Bronchial epithelial cell (primary cell): Measurements from ENCODE around the gene SNAP25. TPM values are rescaled to one million over a fixed set of nuclear protein-coding genes. Genes with fewer than 3 reads are reported as not detected.

Experiments
- DNase-seq: peaks from one replicate; pipeline ENCODE4 v3.0.0-alpha.2; 2010; ENCODE audit warnings: low read depth
- FAIRE-seq: peaks from 2 replicates; lab custom pipeline; 2011; peaks lifted over from hg19 to GRCh38; lab: Jason Lieb, UNC
- H3K27me3 ChIP-seq: 2 replicates; pipeline ENCODE4 v1.5.1; 2011; ENCODE audit warnings: low read length; ENCODE audit not compliant: control insufficient read depth, insufficient read depth
- H3K36me3 ChIP-seq: 2 replicates; pipeline ENCODE4 v1.5.1; 2011; ENCODE audit warnings: low read length; ENCODE audit not compliant: control insufficient read depth, insufficient read depth
- H3K4me3 ChIP-seq: 2 replicates; pipeline ENCODE4 v1.5.1; 2011; ENCODE audit warnings: mild to moderate bottlenecking, low read depth, low read length, control low read depth
- CTCF ChIP-seq: IDR thresholded peaks from 2 replicates; pipeline ENCODE4 v1.5.1; 2011; ENCODE audit warnings: mild to moderate bottlenecking, moderate library complexity, low read length, control low read depth, inconsistent platforms; ENCODE audit not compliant: insufficient read depth, severe bottlenecking
- total RNA-seq: library from RNA; depleted of rRNA; stranded (reverse); fragments of >200 nt; gene quantifications from 2 replicates; pipeline ENCODE4 v1.2.1, GENCODE V29; 2014

The SNAP25 gene
- total RNA-seq, 1 donor from 2014 or later, result not detected

- Histone ChIP-seq H3K27me3 (peaks cover 5% of the 10 kb centered on the region), H3K36me3 (no peaks in the 10 kb centered on the region), H3K4me3 (no peak overlapping the region)
- DNase-seq, result no peak
- no peak for FAIRE-seq
- TF ChIP-seq CTCF, result no peak
Measured at GRCh38 chr20:10280018-10280908, 61.6 kb downstream of the SNAP25 start.

GRCh38 chr20:10281911-10282310 lies 63.3 kb downstream of the SNAP25 start:
- Histone ChIP-seq H3K36me3 (no peaks in the 10 kb centered on the region), H3K27me3 (peaks cover 5% of the 10 kb centered on the region), H3K4me3 (no peak overlapping the region)
- FAIRE-seq (no peak), DNase-seq (no peak)
- no peak for TF ChIP-seq CTCF

GRCh38 chr20:10282979-10283456 lies 64.4 kb downstream of the SNAP25 start:
- no peaks in the 10 kb centered on the region for H3K36me3 ChIP-seq
- H3K4me3 ChIP-seq, result no peak overlapping the region
- FAIRE-seq (no peak), DNase-seq (peak; percentile 18)
- peaks cover 5% of the 10 kb centered on the region for H3K27me3 ChIP-seq
- TF ChIP-seq CTCF, result no peak

DNA sequence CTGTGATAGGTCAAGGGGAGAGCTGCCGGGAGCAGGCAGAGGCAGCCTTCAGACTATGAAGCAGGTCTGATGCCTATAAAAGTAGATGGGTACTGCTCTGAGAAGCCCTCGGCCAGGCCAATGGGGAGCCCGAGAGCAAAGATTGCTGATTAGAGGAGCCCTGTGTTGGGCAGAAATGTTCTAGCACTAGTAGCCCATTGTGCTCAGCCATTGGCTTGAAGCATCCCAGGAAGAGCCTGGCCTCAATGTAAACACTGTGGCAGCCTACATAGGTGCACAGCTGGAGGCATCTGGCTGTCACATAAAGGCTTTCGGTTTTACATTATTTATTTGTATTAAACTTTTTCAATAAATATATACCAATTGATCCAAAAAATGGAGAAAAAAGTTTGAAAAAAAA lies 67.7 kb downstream of the SNAP25 start:
- no peak for TF ChIP-seq CTCF
- FAIRE-seq (no peak), DNase-seq (no peak)
- Histone ChIP-seq H3K36me3 (no peaks in the 10 kb centered on the region), H3K27me3 (no peaks in the 10 kb centered on the region), H3K4me3 (no peak overlapping the region)

GRCh38 chr20:10288421-10288820 lies 69.8 kb downstream of the SNAP25 start:
- no peak overlapping the region for H3K4me3 ChIP-seq
- TF ChIP-seq CTCF, result no peak
- FAIRE-seq (no peak), DNase-seq (no peak)
- H3K27me3 ChIP-seq, result no peaks in the 10 kb centered on the region
- no peaks in the 10 kb centered on the region for H3K36me3 ChIP-seq
